ENCODE results near the gene ZBTB46. TPM values are rescaled to one million over a fixed set of nuclear protein-coding genes. Genes with fewer than 3 reads are reported as not detected.

The ZBTB46 gene
- total RNA-seq, 6 experiments from 2014 or later: 0.38 to 1.1 (median 0.64) TPM

DNA sequence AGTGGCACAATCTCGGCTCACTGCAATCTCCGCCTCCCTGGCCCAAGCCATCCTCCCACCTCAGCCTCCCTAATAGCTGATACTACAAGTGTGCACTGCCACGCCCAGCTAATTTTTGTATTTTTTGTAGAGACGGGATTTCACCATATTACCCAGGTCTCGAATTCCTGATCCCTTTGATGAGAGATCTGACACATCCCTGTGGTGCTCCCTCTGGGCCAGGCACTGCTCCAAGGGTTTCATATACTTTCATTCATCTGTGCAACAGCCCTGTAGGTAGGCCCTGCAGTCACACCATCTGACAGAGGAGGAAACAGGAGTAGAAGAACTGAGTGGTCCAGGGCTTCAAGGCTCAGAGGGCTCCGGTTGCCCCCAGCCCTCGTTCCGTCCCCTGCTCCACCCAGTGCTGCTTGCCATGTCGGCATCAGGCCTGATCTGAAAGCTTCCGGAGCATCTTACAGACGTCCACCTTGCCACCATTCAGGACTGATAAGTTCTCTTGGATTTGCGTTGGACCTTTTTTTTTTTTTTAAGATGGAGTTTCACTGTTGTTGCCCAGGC lies 119.9 kb downstream of the ZBTB46 start:
- no peak overlapping the region for H3K27ac Mint-ChIP-seq
- peak overlapping the region; percentile 53; the same call in 1 of the 2 replicates for H3K4me3 Mint-ChIP-seq
- H3K36me3 Mint-ChIP-seq (ENCODE audit: low read depth): peaks cover 64% of the 10 kb centered on the region
- H3K4me1 Mint-ChIP-seq (ENCODE audit: low read depth): peaks cover 26% of the 10 kb centered on the region
- H3K27me3 Mint-ChIP-seq (ENCODE audit: insufficient read depth): peaks cover 2% of the 10 kb centered on the region; the same call in 1 of the 2 replicates
- no peak for TF ChIP-seq CTCF (IDR thresholded peaks at IDR 0.05)
- no peak for DNase-seq
- peaks cover 24% of the 10 kb centered on the region for H3K9me3 Mint-ChIP-seq

DNA sequence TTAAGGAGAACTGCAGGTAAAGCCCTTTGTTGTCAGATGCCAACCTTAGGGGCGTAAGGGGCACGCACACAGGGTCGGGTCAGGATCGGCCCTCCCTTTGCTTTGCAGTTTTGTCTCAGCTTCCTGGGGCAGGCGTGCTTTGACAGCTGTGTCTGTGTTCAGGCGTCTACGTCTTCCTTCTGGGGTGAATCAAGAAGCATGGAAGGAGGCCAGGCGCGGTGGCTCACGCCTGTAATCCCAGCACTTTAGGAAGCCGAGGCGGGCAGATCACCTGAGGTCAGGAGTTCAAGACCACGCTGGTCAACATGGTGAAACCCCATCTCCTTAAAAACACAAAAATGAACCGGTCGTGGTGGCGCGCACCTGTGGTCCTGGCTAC lies 121.9 kb downstream of the ZBTB46 start:
- Mint-ChIP-seq H3K4me3 (peak overlapping the region; percentile 94), H3K36me3 (ENCODE audit: low read depth) (peaks cover 53% of the 10 kb centered on the region), H3K27me3 (ENCODE audit: insufficient read depth) (peaks cover 2% of the 10 kb centered on the region; the same call in 1 of the 2 replicates), H3K27ac (no peak overlapping the region), H3K4me1 (ENCODE audit: low read depth) (peaks cover 33% of the 10 kb centered on the region), H3K9me3 (peaks cover 9% of the 10 kb centered on the region)
- no peak for DNase-seq
- no peak for TF ChIP-seq CTCF (IDR thresholded peaks at IDR 0.05)

- TF ChIP-seq CTCF (IDR thresholded peaks at IDR 0.05): no peak
- H3K4me3 Mint-ChIP-seq: peak overlapping the region; percentile 94
- no peak for DNase-seq
- H3K9me3 Mint-ChIP-seq: peaks cover 6% of the 10 kb centered on the region
- peak overlapping the region; percentile 77 for H3K27ac Mint-ChIP-seq
- H3K4me1 Mint-ChIP-seq (ENCODE audit: low read depth): peaks cover 33% of the 10 kb centered on the region
- peaks cover 48% of the 10 kb centered on the region for H3K36me3 Mint-ChIP-seq (ENCODE audit: low read depth)
- H3K27me3 Mint-ChIP-seq (ENCODE audit: insufficient read depth): peaks cover 2% of the 10 kb centered on the region; the same call in 1 of the 2 replicates
Measured at GRCh38 chr20:63708301-63709148, 122.5 kb downstream of the ZBTB46 start.

- Mint-ChIP-seq H3K9me3 (peaks cover 6% of the 10 kb centered on the region), H3K36me3 (ENCODE audit: low read depth) (peaks cover 44% of the 10 kb centered on the region), H3K4me1 (ENCODE audit: low read depth) (peaks cover 33% of the 10 kb centered on the region), H3K27ac (peak within 1 kb of the TSS; percentile 79), H3K4me3 (peak within 1 kb of the TSS; percentile 94), H3K27me3 (ENCODE audit: insufficient read depth) (peaks cover 2% of the 10 kb centered on the region; the same call in 1 of the 2 replicates)
- no peak for TF ChIP-seq CTCF (IDR thresholded peaks at IDR 0.05)
- DNase-seq: peak; percentile 58
Measured at GRCh38 chr20:63707558-63708300, 123.3 kb downstream of the ZBTB46 start, which contains the start of the genes ARFRP1 and ZGPAT. TSS of gene ARFRP1 (minus strand) at chr20:63707976. CDS start at chr20:63707091, 885 bp downstream. TSS of gene ZGPAT (plus strand) at chr20:63708039. CDS start at chr20:63708581, 542 bp downstream.

GRCh38 chr20:63706852-63707557 lies 124.1 kb downstream of the ZBTB46 start:
- peaks cover 2% of the 10 kb centered on the region; the same call in 1 of the 2 replicates for H3K27me3 Mint-ChIP-seq (ENCODE audit: insufficient read depth)
- peak overlapping the region; percentile 79 for H3K27ac Mint-ChIP-seq
- H3K4me3 Mint-ChIP-seq: peak overlapping the region; percentile 94
- peaks cover 33% of the 10 kb centered on the region for H3K4me1 Mint-ChIP-seq (ENCODE audit: low read depth)
- 0 out of 2 replicates have a peak, but pooled peaks cover under 1% of the 10 kb centered on the region for H3K9me3 Mint-ChIP-seq
- H3K36me3 Mint-ChIP-seq (ENCODE audit: low read depth): peaks cover 37% of the 10 kb centered on the region
- peak; percentile 22 for DNase-seq
- peak; percentile 52 for TF ChIP-seq CTCF (IDR thresholded peaks at IDR 0.05)
